ENCODE measurements around the gene EIPR1.

The EIPR1 gene

GRCh38 chr2:3269425-3270094, 108.1 kb downstream of the EIPR1 start:
- peaks cover 18% of the 10 kb centered on the region for H3K36me3 Mint-ChIP-seq
- H3K27me3 Mint-ChIP-seq = no peaks in the 10 kb centered on the region
- ATAC-seq (ENCODE audit: low read depth) (no peak), DNase-seq (ENCODE audit: low spot score in 2 of 2) (no peak)
- H3K9me3 Mint-ChIP-seq = peaks cover under 1% of the 10 kb centered on the region
- H3K4me1 Mint-ChIP-seq = no peaks in the 10 kb centered on the region
- no peak overlapping the region for H3K27ac Mint-ChIP-seq
- H3K4me3 Mint-ChIP-seq = no peak overlapping the region

- Mint-ChIP-seq H3K9me3 (no peaks in the 10 kb centered on the region), H3K27ac (no peak overlapping the region), H3K4me1 (no peaks in the 10 kb centered on the region), H3K36me3 (peaks cover 14% of the 10 kb centered on the region), H3K4me3 (no peak overlapping the region), H3K27me3 (no peaks in the 10 kb centered on the region)
- ATAC-seq (ENCODE audit: low read depth) (no peak), DNase-seq (ENCODE audit: low spot score in 2 of 2) (no peak)
Measured at GRCh38 chr2:3268705-3269029, 109.0 kb downstream of the EIPR1 start.

- no peaks in the 10 kb centered on the region for H3K27me3 Mint-ChIP-seq
- no peaks in the 10 kb centered on the region for H3K9me3 Mint-ChIP-seq
- no peaks in the 10 kb centered on the region for H3K4me1 Mint-ChIP-seq
- H3K4me3 Mint-ChIP-seq = no peak overlapping the region
- peaks cover 14% of the 10 kb centered on the region for H3K36me3 Mint-ChIP-seq
- DNase-seq (ENCODE audit: low spot score in 2 of 2) = no peak
- no peak overlapping the region for H3K27ac Mint-ChIP-seq
- no peak for ATAC-seq (ENCODE audit: low read depth)
Measured at GRCh38 chr2:3267869-3268704, 109.5 kb downstream of the EIPR1 start.

GRCh38 chr2:3266925-3267867, 110.4 kb downstream of the EIPR1 start:
- Mint-ChIP-seq H3K9me3 (no peaks in the 10 kb centered on the region), H3K27ac (no peak overlapping the region), H3K4me3 (no peak overlapping the region), H3K4me1 (no peaks in the 10 kb centered on the region), H3K36me3 (peaks cover 16% of the 10 kb centered on the region), H3K27me3 (no peaks in the 10 kb centered on the region)
- ATAC-seq (ENCODE audit: low read depth) = no peak
- no peak for DNase-seq (ENCODE audit: low spot score in 2 of 2)

- ATAC-seq (ENCODE audit: low read depth) (no peak), DNase-seq (ENCODE audit: low spot score in 2 of 2) (no peak)
- Mint-ChIP-seq H3K4me1 (no peaks in the 10 kb centered on the region), H3K4me3 (no peak overlapping the region), H3K27ac (no peak overlapping the region), H3K9me3 (no peaks in the 10 kb centered on the region), H3K36me3 (peaks cover 11% of the 10 kb centered on the region), H3K27me3 (no peaks in the 10 kb centered on the region)
Measured at GRCh38 chr2:3265981-3266924, 111.4 kb downstream of the EIPR1 start.

- Mint-ChIP-seq H3K4me3 (no peak overlapping the region), H3K4me1 (no peaks in the 10 kb centered on the region), H3K36me3 (peaks cover 12% of the 10 kb centered on the region), H3K27ac (no peak overlapping the region), H3K9me3 (no peaks in the 10 kb centered on the region), H3K27me3 (no peaks in the 10 kb centered on the region)
- ATAC-seq (ENCODE audit: low read depth) (no peak), DNase-seq (ENCODE audit: low spot score in 2 of 2) (no peak)
Measured at GRCh38 chr2:3265471-3265870, 112.1 kb downstream of the EIPR1 start.

GRCh38 chr2:3264010-3264744, 113.4 kb downstream of the EIPR1 start:
- Mint-ChIP-seq H3K27ac (peak overlapping the region; percentile 29), H3K9me3 (no peaks in the 10 kb centered on the region), H3K4me3 (no peak overlapping the region), H3K36me3 (peaks cover 9% of the 10 kb centered on the region), H3K27me3 (no peaks in the 10 kb centered on the region), H3K4me1 (no peaks in the 10 kb centered on the region)
- ATAC-seq (ENCODE audit: low read depth) (no peak), DNase-seq (ENCODE audit: low spot score in 2 of 2) (no peak)

- ATAC-seq (ENCODE audit: low read depth) (no peak), DNase-seq (ENCODE audit: low spot score in 2 of 2) (no peak)
- Mint-ChIP-seq H3K36me3 (peaks cover 9% of the 10 kb centered on the region), H3K27me3 (no peaks in the 10 kb centered on the region), H3K4me3 (no peak overlapping the region), H3K27ac (no peak overlapping the region), H3K9me3 (no peaks in the 10 kb centered on the region), H3K4me1 (no peaks in the 10 kb centered on the region)
Measured at GRCh38 chr2:3263487-3263886, 114.1 kb downstream of the EIPR1 start.

GRCh38 chr2:3262437-3263388, 114.9 kb downstream of the EIPR1 start:
- no peaks in the 10 kb centered on the region for H3K9me3 Mint-ChIP-seq
- H3K36me3 Mint-ChIP-seq = peaks cover 12% of the 10 kb centered on the region
- no peak overlapping the region for H3K4me3 Mint-ChIP-seq
- no peak overlapping the region for H3K27ac Mint-ChIP-seq
- ATAC-seq (ENCODE audit: low read depth) (no peak), DNase-seq (ENCODE audit: low spot score in 2 of 2) (no peak)
- H3K4me1 Mint-ChIP-seq = no peaks in the 10 kb centered on the region
- H3K27me3 Mint-ChIP-seq = no peaks in the 10 kb centered on the region

GRCh38 chr2:3261511-3261910, 116.1 kb downstream of the EIPR1 start:
- DNase-seq (ENCODE audit: low spot score in 2 of 2) = no peak
- peaks cover 14% of the 10 kb centered on the region for H3K36me3 Mint-ChIP-seq
- no peaks in the 10 kb centered on the region for H3K4me1 Mint-ChIP-seq
- H3K27ac Mint-ChIP-seq = no peak overlapping the region
- H3K27me3 Mint-ChIP-seq = no peaks in the 10 kb centered on the region
- no peak overlapping the region for H3K4me3 Mint-ChIP-seq
- H3K9me3 Mint-ChIP-seq = no peaks in the 10 kb centered on the region
- ATAC-seq (ENCODE audit: low read depth) = no peak

GRCh38 chr2:3260959-3261358, 116.7 kb downstream of the EIPR1 start:
- no peaks in the 10 kb centered on the region for H3K4me1 Mint-ChIP-seq
- DNase-seq (ENCODE audit: low spot score in 2 of 2) (no peak), ATAC-seq (ENCODE audit: low read depth) (no peak)
- no peaks in the 10 kb centered on the region for H3K9me3 Mint-ChIP-seq
- H3K36me3 Mint-ChIP-seq = peaks cover 17% of the 10 kb centered on the region
- no peaks in the 10 kb centered on the region for H3K27me3 Mint-ChIP-seq
- H3K4me3 Mint-ChIP-seq = no peak overlapping the region
- H3K27ac Mint-ChIP-seq = no peak overlapping the region

- H3K27me3 Mint-ChIP-seq = no peaks in the 10 kb centered on the region
- peaks cover 18% of the 10 kb centered on the region for H3K36me3 Mint-ChIP-seq
- no peaks in the 10 kb centered on the region for H3K9me3 Mint-ChIP-seq
- DNase-seq (ENCODE audit: low spot score in 2 of 2) (no peak), ATAC-seq (ENCODE audit: low read depth) (no peak)
- H3K27ac Mint-ChIP-seq = no peak overlapping the region
- H3K4me3 Mint-ChIP-seq = no peak overlapping the region
- H3K4me1 Mint-ChIP-seq = peaks cover 13% of the 10 kb centered on the region
Measured at GRCh38 chr2:3257826-3258225, 119.8 kb downstream of the EIPR1 start.

All from memory B cell (primary cell).